A673 (cell line): ENCODE data around the gene AGAP1.

Experiments
- CTCF ChIP-seq: fragments of 300-800, 200-600 bp; sonication (generic); conservative IDR thresholded peaks from 2 replicates; pipeline ENCODE4 v1.5.1; 2017; ENCODE audit warnings: low read depth, mild to moderate bottlenecking, antibody characterized with exemption, low read length, moderate library complexity, mixed read lengths
- EZH2 ChIP-seq: fragments of 200-600 bp; sonication (generic); IDR thresholded peaks from 2 replicates; pipeline ENCODE4 v1.6.1; 2017; ENCODE audit warnings: borderline replicate concordance, low read depth, mild to moderate bottlenecking, mixed read lengths, antibody characterized with exemption, low read length; ENCODE audit not compliant: poor library complexity, severe bottlenecking

- TF ChIP-seq CTCF (no peak), EZH2 (no peak)
Observed at GRCh38 chr2:235564066-235564465, 70.2 kb downstream of the AGAP1 start.
